ENCODE measurements around the gene TAF8.

Gene TAF8

GRCh38 chr6:42100029-42100901, 49.9 kb downstream of the TAF8 start:
- DNase-seq = no peak

GRCh38 chr6:42101186-42101657, 50.9 kb downstream of the TAF8 start:
- no peak for DNase-seq

GRCh38 chr6:42103216-42103615, 52.9 kb downstream of the TAF8 start:
- DNase-seq = no peak

GRCh38 chr6:42103753-42104094, 53.4 kb downstream of the TAF8 start:
- no peak for DNase-seq

DNA sequence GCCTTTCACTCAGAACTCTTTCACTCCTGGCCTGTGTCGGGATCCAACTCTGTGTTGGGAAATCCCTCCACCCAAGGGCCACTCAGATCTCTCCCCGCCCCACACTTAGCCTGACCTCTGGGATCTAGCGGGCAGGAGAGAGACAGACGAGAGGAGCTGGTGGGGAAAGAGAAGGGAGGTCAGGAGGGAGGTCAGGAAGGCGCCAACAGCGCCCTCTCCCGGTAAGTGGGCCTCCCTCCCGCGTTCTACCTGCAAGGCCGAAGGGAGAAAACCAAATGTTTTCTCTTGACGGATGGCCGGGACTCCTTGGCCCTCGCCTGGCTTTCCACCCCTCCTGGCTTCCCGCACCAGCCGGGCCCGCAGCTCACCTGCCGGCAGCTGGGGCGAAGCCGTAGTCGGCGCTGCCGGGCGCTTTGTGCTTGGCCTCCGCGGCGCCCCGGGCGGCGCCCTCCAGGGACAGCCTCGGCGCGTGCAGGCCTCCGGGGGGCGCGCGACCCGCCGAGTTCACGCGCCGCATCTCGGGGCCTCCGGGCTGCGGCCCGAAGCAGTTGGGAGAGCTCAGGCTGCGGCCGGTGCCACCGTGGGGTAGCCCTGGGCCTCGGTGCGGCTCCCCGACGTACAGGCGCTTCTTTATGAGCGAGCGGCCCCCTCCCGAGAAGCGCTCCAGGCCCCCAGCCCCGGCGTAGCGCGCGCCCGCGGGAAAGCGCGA, 53.9 kb downstream of the TAF8 start:
- DNase-seq = no peak

- DNase-seq = no peak
Observed at GRCh38 chr6:42104804-42105125, 54.4 kb downstream of the TAF8 start.

DNA sequence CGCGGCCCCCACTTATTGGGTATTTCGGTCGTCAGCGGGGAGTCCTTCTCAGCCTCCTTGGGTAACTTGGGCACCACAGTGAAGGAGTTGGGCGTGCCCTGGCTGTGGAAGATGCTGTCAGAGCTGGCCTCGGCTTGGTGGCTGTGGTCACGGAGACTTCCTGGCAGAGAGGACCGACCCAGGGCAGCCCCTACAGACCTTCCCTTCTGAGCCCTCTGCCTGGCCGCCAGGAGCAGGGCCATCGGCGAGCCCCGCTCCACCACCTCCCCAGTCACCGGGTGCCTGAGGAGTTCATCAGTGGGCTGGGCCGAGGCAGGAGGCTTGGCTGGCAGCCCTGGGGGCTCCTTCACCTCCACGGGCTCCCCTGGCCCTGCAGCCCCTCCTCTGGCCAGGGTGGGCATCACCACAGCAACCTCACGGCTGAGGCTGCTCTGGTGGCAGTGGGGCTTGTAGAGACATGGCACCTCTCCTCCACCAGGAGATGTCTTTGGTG, 54.9 kb downstream of the TAF8 start:
- DNase-seq = no peak

- DNase-seq = no peak
Observed at GRCh38 chr6:42105709-42106108, 55.4 kb downstream of the TAF8 start.

DNA sequence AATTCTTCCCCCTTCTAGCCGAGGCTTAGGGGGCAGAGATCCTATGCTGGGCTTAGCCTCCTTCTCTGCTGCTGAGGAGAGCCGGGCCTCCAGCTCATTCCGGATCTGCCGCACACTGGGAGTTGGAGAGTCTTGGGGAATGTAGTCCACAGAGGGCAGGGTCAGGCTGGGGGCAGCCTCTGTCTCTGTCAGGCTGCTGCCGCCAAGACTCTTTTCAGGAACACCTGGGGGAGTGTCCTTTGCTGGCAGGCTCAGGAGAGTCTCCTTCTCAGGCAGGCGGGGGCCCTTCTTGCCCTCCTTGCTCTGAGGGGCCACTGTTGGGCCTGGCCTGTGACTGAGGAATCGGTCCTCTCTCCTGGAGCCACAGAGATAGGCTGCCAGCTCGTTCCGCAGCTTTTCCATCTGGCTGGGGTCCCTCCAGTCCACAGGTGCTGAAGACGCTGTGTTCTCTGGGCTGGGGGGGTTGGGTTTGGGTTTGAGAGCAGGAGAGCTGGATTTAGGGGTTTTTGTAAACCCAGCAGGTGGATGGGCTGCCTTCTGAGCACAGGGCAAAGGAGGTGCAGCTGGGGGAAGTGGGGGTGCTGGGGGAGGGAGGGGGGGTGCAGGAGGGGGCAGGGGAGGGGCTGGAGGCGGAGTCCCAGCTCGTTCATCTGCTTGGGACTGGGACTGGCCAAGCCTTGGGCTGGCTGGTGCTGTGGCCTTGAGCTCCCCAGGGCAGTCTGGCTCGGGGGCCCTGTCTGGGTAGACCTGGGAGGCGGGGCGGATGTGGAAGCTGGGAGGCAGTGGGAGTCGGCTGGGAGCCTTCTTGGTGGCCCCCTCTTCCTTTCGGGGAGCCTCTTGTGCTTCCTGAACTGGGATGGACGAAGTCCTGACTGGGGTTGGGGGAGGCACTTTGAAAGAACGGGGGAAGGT, 56.0 kb downstream of the TAF8 start:
- no peak for DNase-seq

- no peak for DNase-seq
Observed at GRCh38 chr6:42108071-42108470, 57.7 kb downstream of the TAF8 start.

DNA sequence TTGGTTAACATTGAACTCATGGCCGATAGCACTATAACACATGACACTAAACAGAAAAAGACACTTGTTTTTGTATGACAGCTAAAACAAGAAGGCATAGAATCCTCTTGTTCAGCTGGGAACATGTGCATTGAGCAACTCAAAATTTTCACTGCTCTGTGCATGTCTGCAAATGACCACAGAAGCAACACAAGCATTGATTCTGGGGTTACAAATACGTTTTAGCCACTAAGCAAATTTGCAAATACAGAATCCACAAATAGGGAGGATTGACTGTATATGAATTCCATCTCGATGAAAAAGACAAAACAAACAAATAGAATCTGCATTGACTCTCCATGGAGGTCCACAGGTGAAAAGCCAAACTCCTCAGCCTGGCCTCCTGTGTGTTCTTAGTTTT, 60.4 kb downstream of the TAF8 start:
- no peak for DNase-seq

- no peak for DNase-seq
Observed at GRCh38 chr6:42112351-42112750, 62.0 kb downstream of the TAF8 start.

DNA sequence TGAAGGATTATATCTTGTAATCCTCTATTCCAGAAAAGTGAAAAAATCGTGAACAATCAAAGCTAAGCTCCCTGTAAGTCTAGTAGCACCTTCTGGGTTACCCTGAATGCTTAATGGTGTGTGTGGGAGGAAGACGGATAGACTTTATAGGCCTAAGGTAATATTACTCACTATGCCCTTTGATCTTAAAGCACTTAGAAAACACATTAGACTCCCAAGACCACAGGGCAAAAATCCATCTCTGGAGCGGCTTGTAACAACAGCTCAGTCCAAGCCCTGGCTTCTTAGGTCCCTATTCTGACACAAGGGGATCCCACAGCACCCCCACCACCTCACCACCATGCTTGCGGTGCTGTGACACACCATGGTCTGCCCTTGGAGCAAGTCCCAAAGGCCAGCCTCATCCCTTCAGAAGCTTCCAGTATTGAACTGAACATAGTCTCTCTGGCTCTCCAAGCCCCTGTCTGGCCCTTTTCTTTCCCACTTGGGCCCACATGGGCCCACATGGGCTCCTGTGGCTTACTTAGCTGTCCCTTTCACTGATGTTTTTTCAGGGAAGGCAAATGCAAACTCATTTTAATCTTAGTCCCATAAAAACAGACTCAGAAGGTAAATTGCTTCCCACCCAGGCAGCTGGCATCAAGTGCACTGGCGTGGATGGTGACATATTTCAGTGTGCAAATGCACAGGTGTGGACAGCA, 63.8 kb downstream of the TAF8 start:
- DNase-seq = no peak

- DNase-seq = no peak
Observed at GRCh38 chr6:42117843-42118161, 67.5 kb downstream of the TAF8 start.

DNA sequence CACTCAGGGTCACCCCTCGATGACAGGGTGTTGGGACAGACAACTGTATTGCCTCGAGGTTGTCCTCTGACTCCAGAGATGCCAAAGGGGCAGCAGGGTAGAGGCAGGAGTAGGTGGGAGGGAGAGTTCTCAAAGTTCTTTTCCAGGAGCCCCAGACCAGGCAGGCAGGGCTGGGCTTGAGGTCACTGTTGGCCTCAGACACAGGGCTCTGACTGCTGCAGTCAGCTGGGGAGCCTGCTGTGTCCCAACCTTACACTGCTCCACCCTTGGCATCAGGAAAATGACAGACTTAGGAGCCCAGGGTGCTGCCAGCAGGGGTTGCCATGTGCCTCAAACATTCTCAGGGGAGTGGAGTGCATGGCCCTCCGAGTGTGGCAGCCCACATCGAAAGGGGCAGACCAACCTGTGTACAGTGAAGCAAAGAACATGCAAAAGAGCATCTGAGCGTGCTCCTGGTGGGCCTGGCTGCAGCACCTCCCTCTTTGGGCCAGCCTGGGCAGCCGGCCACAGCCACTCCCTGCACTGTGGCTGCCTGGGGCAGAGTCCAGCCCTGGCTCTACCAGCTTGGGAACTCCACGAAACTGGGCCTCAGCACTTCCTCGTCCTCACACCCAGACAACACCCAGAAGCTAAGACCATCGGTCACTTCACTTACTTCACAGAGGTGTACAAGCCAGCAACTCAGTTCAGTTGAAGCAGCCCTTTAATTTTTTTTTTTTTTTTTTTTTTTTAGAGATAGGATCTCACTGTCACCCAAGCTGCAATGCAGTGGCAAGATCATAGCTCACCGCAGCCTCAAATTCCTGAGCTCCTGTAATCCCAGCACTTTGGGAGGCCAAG, 68.1 kb downstream of the TAF8 start:
- no peak for DNase-seq

GRCh38 chr6:42120895-42121865, 70.9 kb downstream of the TAF8 start:
- no peak for DNase-seq

- DNase-seq = no peak
Observed at GRCh38 chr6:42123379-42124103, 73.2 kb downstream of the TAF8 start.

GRCh38 chr6:42124223-42124836, 74.0 kb downstream of the TAF8 start:
- no peak for DNase-seq

GRCh38 chr6:42125231-42125630, 74.9 kb downstream of the TAF8 start:
- no peak for DNase-seq
